ENCODE results near the gene MKLN1. TPM values are rescaled to one million over a fixed set of nuclear protein-coding genes. Genes with fewer than 3 reads are reported as not detected.

Gene MKLN1
- polyA plus RNA-seq, 1 donor from 2014 or later = 15.9 TPM

GRCh38 chr7:131341690-131342089 lies 14.0 kb downstream of the MKLN1 start:
- Histone ChIP-seq H3K27ac (ENCODE audit: low read length) (no peak overlapping the region), H3K9ac (ENCODE audit: low read length) (no peak overlapping the region), H3K4me3 (ENCODE audit: low read length) (no peak overlapping the region), H3K79me2 (replicated peaks; ENCODE audit: insufficient read depth, low read length) (peaks cover 89% of the 10 kb centered on the region), H3K36me3 (ENCODE audit: insufficient read depth, low read length) (no peaks in the 10 kb centered on the region), H3K27me3 (ENCODE audit: insufficient read depth, low read depth, low read length) (no peaks in the 10 kb centered on the region), H4K20me1 (ENCODE audit: insufficient read depth) (no peaks in the 10 kb centered on the region), H3K9me2 (ENCODE audit: insufficient read depth, low read length) (no peaks in the 10 kb centered on the region), H3K9me3 (ENCODE audit: low read length) (no peaks in the 10 kb centered on the region), H3K4me2 (ENCODE audit: low read length) (no peak overlapping the region), H2AFZ (ENCODE audit: low read depth, low read length) (no peak overlapping the region), H3F3A (ENCODE audit: insufficient read depth, low read length, poor library complexity, severe bottlenecking) (no peaks in the 10 kb centered on the region)
- TF ChIP-seq EP300 (conservative IDR thresholded peaks at IDR 0.05; ENCODE audit: poor library complexity, severe bottlenecking) (no peak), EZH2 (IDR thresholded peaks at IDR 0.05; ENCODE audit: borderline replicate concordance, insufficient read depth, low read length, poor library complexity, severe bottlenecking) (no peak), SMC3 (conservative IDR thresholded peaks at IDR 0.05; ENCODE audit: poor library complexity) (no peak), RAD21 (conservative IDR thresholded peaks at IDR 0.05) (no peak), TAF1 (IDR thresholded peaks at IDR 0.05; ENCODE audit: low read depth) (no peak), CTCF (IDR thresholded peaks at IDR 0.05; ENCODE audit: poor library complexity, severe bottlenecking) (no peak), POLR2AphosphoS5 (IDR thresholded peaks at IDR 0.05) (no peak), MXI1 (conservative IDR thresholded peaks at IDR 0.05; ENCODE audit: poor library complexity, severe bottlenecking) (no peak), REST (IDR thresholded peaks at IDR 0.05; ENCODE audit: borderline replicate concordance) (no peak)

GRCh38 chr7:131342864-131343442 lies 15.3 kb downstream of the MKLN1 start:
- no peaks in the 10 kb centered on the region for H3F3A ChIP-seq (ENCODE audit: insufficient read depth, low read length, poor library complexity, severe bottlenecking)
- no peak overlapping the region for H3K9ac ChIP-seq (ENCODE audit: low read length)
- no peak overlapping the region for H3K4me3 ChIP-seq (ENCODE audit: low read length)
- no peak for TF ChIP-seq SMC3 (conservative IDR thresholded peaks at IDR 0.05; ENCODE audit: poor library complexity)
- no peak for TF ChIP-seq EP300 (conservative IDR thresholded peaks at IDR 0.05; ENCODE audit: poor library complexity, severe bottlenecking)
- no peak for TF ChIP-seq TAF1 (IDR thresholded peaks at IDR 0.05; ENCODE audit: low read depth)
- no peak for TF ChIP-seq POLR2AphosphoS5 (IDR thresholded peaks at IDR 0.05)
- TF ChIP-seq CTCF (IDR thresholded peaks at IDR 0.05; ENCODE audit: poor library complexity, severe bottlenecking) = no peak
- TF ChIP-seq REST (IDR thresholded peaks at IDR 0.05; ENCODE audit: borderline replicate concordance) = no peak
- TF ChIP-seq MXI1 (conservative IDR thresholded peaks at IDR 0.05; ENCODE audit: poor library complexity, severe bottlenecking) = no peak
- TF ChIP-seq EZH2 (IDR thresholded peaks at IDR 0.05; ENCODE audit: borderline replicate concordance, insufficient read depth, low read length, poor library complexity, severe bottlenecking) = no peak
- TF ChIP-seq RAD21 (conservative IDR thresholded peaks at IDR 0.05) = no peak
- no peaks in the 10 kb centered on the region for H3K27me3 ChIP-seq (ENCODE audit: insufficient read depth, low read depth, low read length)
- H3K4me2 ChIP-seq (ENCODE audit: low read length) = no peak overlapping the region
- no peak overlapping the region for H2AFZ ChIP-seq (ENCODE audit: low read depth, low read length)
- H3K9me2 ChIP-seq (ENCODE audit: insufficient read depth, low read length) = no peaks in the 10 kb centered on the region
- H3K27ac ChIP-seq (ENCODE audit: low read length) = no peak overlapping the region
- peaks cover 77% of the 10 kb centered on the region for H3K79me2 ChIP-seq (replicated peaks; ENCODE audit: insufficient read depth, low read length)
- no peaks in the 10 kb centered on the region for H4K20me1 ChIP-seq (ENCODE audit: insufficient read depth)
- no peaks in the 10 kb centered on the region for H3K9me3 ChIP-seq (ENCODE audit: low read length)
- H3K36me3 ChIP-seq (ENCODE audit: insufficient read depth, low read length) = no peaks in the 10 kb centered on the region
